ENCODE results near the gene EBI3.

DNA sequence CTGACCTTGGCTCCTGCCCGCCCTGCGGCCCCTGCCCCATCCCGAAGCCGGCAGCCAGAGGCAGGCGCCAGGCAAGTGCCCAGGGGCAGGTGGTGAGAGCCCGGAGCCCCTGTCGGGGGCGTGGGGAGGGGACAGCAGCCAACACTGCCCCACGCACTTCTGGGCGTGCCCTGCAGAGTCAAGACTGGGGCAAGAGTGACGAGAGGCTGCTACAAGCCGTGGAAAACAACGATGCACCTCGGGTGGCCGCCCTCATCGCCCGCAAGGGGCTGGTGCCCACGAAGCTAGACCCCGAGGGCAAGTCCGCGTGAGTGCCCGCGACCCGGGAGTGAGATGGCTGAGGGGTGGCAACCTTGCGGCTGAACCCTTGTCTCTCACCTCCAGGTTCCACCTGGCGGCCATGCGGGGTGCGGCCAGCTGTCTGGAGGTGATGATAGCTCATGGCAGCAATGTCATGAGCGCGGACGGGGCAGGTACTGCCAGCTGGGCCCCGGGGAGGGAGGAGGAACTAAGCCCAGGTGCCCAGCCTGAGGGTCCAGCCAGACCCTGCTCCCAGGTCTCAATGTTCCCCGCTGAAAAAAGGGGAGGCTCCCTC lies 29.5 kb upstream of the EBI3 start:
- TF ChIP-seq CTCF (IDR thresholded peaks at IDR 0.05), result no peak
- TF ChIP-seq EP300 (IDR thresholded peaks at IDR 0.05), result no peak
- TF ChIP-seq POLR2A (IDR thresholded peaks at IDR 0.05), result no peak
